ENCODE data around the gene ATR. TPM values are rescaled to one million over a fixed set of nuclear protein-coding genes. Genes with fewer than 3 reads are reported as not detected.
"Not testable (repeated sequence)": the region's sequence is repeated elsewhere in the genome, so short reads cannot be mapped to it uniquely, and the experiment has no call there.

Gene ATR
- total and polyA plus RNA-seq, 2 of the 4 experiments (the other 2 are of a cell fraction), result 9.5 to 28.0 TPM

- H3K18ac ChIP-seq (ENCODE audit: low read depth, low read length); H4K5ac ChIP-seq (ENCODE audit: low read depth, low read length); H3K56ac ChIP-seq (ENCODE audit: extremely low read depth, insufficient read depth, low read length); H3K4ac ChIP-seq (ENCODE audit: low read depth, low read length); intact Hi-C loops (cut with micrococcal nuclease); in situ Hi-C loops (cut with MboI; ENCODE audit: low sequenced_read_pairs); H2BK5ac ChIP-seq (ENCODE audit: low read depth, low read length, poor library complexity, severe bottlenecking); DNase-seq; H3K23ac ChIP-seq (ENCODE audit: low read depth, low read length); H3K9me1 ChIP-seq (ENCODE audit: insufficient read depth, low read length); POLR2A ChIA-PET (ENCODE audit: unreplicated experiment); H3K4me2 ChIP-seq (ENCODE audit: low read depth, low read length); H2AFZ ChIP-seq (replicated peaks; ENCODE audit: low read length, poor library complexity); H3K27me3 ChIP-seq (ENCODE audit: control insufficient read depth, insufficient read depth, low read length); H3K79me1 ChIP-seq (ENCODE audit: low read depth in 1 of 2, low read length in 2 of 2); H2AK5ac ChIP-seq (ENCODE audit: low read depth, low read length); H2BK20ac ChIP-seq (ENCODE audit: low read depth, low read length); H3K9me3 ChIP-seq (ENCODE audit: control insufficient read depth, insufficient read depth, low read length); BruUV-seq (replicated peaks); H4K91ac ChIP-seq (ENCODE audit: insufficient read depth, low read depth, low read length); H2AK9ac ChIP-seq (replicated peaks; ENCODE audit: low read depth, low read length, poor library complexity); H3K14ac ChIP-seq (replicated peaks; ENCODE audit: low read depth, low read length); ATAC-seq (ENCODE audit: low read depth); H2BK15ac ChIP-seq (ENCODE audit: low read depth, low read length); H3K9ac ChIP-seq (ENCODE audit: low read depth, low read length); dilution Hi-C loops (cut with HindIII; ENCODE audit: low sequenced_read_pairs, unreplicated experiment); H3K27ac ChIP-seq (ENCODE audit: insufficient read depth, low read length); H4K20me1 ChIP-seq (ENCODE audit: insufficient read depth, low read length); H2BK120ac ChIP-seq (ENCODE audit: low read depth, low read length); H4K8ac ChIP-seq (ENCODE audit: low read depth in 2 of 2, low read length in 2 of 2); H3K4me1 ChIP-seq (ENCODE audit: control insufficient read depth, insufficient read depth, low read length); H3K4me3 ChIP-seq (ENCODE audit: insufficient read depth, low read depth, low read length): not testable (repeated sequence)
- H3K36me3 ChIP-seq (ENCODE audit: control insufficient read depth, insufficient read depth, low read length), result peaks cover 15% of the 10 kb centered on the region
- no CpG with 5 or more reads among the region's 1 CpG for WGBS, 2 experiments (ENCODE audit: extremely low coverage in 2 of 2, insufficient read length in 1 of 2)
- CTCF ChIA-PET, result interaction anchor here (0.6 kb wide), 1 partner anchor 1145 kb away, joined by 3 read pairs; no protein-coding TSS in a partner anchor
Measured at GRCh38 chr3:142552579-142552978, 26.0 kb downstream of the ATR start.
